HG02588 (cell line): Measurements from ENCODE around the gene PROK1.
"Not testable (repeated sequence)": the region's sequence is repeated elsewhere in the genome, so short reads cannot be mapped to it uniquely, and the experiment has no call there.

Experiments used
- ATAC-seq: cut with Tn5 transposase; IDR thresholded peaks from one replicate; pipeline ENCODE4 v1.9.1; 2021; ENCODE audit warnings: mild to moderate bottlenecking, moderate library complexity; ENCODE audit not compliant: unreplicated experiment

PROK1 gene

GRCh38 chr1:110433213-110433612 is 17.7 kb upstream of the PROK1 start:
- no peak for ATAC-seq

GRCh38 chr1:110433803-110434202 is 17.1 kb upstream of the PROK1 start:
- ATAC-seq = no peak

- ATAC-seq = no peak
These were observed 16.0 kb upstream of the PROK1 start for GRCh38 chr1:110434946-110435345.

- ATAC-seq = no peak
These were observed 14.3 kb upstream of the PROK1 start for GRCh38 chr1:110436635-110437034.

GRCh38 chr1:110437645-110438299 is 13.2 kb upstream of the PROK1 start:
- ATAC-seq = not testable (repeated sequence)

GRCh38 chr1:110438893-110439292 is 12.1 kb upstream of the PROK1 start:
- ATAC-seq = no peak

- not testable (repeated sequence) for ATAC-seq
These were observed 11.1 kb upstream of the PROK1 start for GRCh38 chr1:110439873-110440272.

- ATAC-seq = no peak
These were observed 10.1 kb upstream of the PROK1 start for GRCh38 chr1:110440877-110441276.

GRCh38 chr1:110441888-110442287 is 9.1 kb upstream of the PROK1 start:
- ATAC-seq = no peak

- no peak for ATAC-seq
These were observed 7.5 kb upstream of the PROK1 start for GRCh38 chr1:110443451-110443850.

- no peak for ATAC-seq
These were observed 6.4 kb upstream of the PROK1 start for GRCh38 chr1:110444561-110444960.

- ATAC-seq = no peak
These were observed 993 bp upstream of the PROK1 start for GRCh38 chr1:110449661-110450651.

- no peak for ATAC-seq
These were observed 1.4 kb downstream of the PROK1 start for GRCh38 chr1:110452330-110452729.

GRCh38 chr1:110453829-110454228 is 2.9 kb downstream of the PROK1 start:
- ATAC-seq = no peak

- no peak for ATAC-seq
These were observed 3.4 kb downstream of the PROK1 start for GRCh38 chr1:110454328-110454727.

GRCh38 chr1:110455151-110455550 is 4.2 kb downstream of the PROK1 start:
- ATAC-seq = no peak

- ATAC-seq = no peak
These were observed 6.3 kb downstream of the PROK1 start for GRCh38 chr1:110457206-110457605.

- no peak for ATAC-seq
These were observed 9.6 kb downstream of the PROK1 start for GRCh38 chr1:110460253-110461220.

GRCh38 chr1:110462093-110462492 is 11.1 kb downstream of the PROK1 start:
- no peak for ATAC-seq

GRCh38 chr1:110462964-110463363 is 12.0 kb downstream of the PROK1 start:
- no peak for ATAC-seq

GRCh38 chr1:110463725-110464124 is 12.8 kb downstream of the PROK1 start:
- no peak for ATAC-seq
